ENCODE measurements around the gene IBA57.

IBA57 gene

DNA sequence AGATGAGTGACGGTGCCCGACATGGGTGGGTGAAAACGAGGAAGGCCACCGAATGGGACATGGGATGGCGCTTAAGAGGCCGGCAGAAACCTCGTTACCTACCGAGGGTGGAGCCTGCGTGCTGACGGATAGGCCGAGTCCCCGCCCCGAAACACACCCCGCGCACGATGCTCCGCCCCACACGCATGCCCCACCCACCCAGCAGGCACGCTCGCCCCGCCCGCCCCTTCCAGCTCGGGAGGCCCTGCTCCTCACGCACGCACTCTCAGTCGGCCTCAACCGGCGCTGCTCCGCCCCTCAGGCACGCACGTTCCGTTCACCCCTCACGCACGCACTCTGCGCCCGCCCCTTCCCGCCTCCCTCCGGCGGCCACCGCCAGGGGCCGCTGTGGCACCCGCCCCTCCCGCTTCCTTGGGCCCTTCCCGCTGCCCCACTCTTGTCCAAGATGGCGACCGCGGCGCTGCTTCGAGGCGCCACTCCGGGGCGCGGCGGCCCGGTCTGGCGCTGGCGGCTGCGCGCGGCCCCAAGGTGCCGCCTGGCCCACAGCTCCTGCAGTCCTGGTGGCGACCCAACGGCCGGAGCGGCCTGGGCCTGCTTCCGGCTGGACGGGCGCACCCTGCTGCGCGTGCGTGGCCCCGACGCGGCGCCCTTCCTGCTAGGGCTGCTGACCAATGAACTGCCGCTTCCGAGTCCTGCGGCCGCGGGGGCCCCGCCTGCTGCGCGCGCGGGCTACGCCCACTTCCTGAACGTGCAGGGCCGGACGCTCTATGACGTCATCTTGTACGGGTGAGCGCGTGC, at the start of gene IBA57:
IBA57 (plus strand) TSS at position 433 of the 798 bp plus-strand sequence; CDS start at position 446, 13 bp downstream.
- peak; percentile 97 for DNase-seq
- in situ Hi-C loops (cut with MboI; ENCODE audit: low pct_unique_long_range_greater_than_20kb, low sequenced_read_pairs): no loop called here

DNA sequence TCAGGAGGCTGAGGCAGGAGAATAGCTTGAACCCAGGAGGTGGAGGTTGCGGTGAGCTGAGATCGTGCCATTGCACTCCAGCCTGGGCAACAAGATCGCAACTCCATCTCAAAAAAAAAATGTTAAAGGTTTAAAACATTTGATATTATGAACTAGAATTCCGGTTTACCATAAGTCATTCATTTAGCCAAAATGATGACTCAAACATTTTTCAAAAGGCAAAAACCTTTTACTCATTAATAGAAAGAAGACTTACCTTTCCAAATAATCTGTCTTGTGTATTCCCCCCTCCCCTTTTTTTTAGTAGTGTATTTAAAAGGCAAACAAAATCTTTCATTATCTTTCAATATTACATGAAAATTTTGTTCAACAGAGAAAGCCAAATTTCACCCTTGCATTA, 48.3 kb upstream of the IBA57 start:
- DNase-seq: no peak
- in situ Hi-C loops (cut with MboI; ENCODE audit: low pct_unique_long_range_greater_than_20kb, low sequenced_read_pairs): no loop called here

GRCh38 chr1:228118040-228118439, 47.6 kb upstream of the IBA57 start:
- in situ Hi-C loops (cut with MboI; ENCODE audit: low pct_unique_long_range_greater_than_20kb, low sequenced_read_pairs): no loop called here
- no peak for DNase-seq

- in situ Hi-C loops (cut with MboI; ENCODE audit: low pct_unique_long_range_greater_than_20kb, low sequenced_read_pairs): no loop called here
- no peak for DNase-seq
Observed at GRCh38 chr1:228120351-228120750, 45.3 kb upstream of the IBA57 start.

DNA sequence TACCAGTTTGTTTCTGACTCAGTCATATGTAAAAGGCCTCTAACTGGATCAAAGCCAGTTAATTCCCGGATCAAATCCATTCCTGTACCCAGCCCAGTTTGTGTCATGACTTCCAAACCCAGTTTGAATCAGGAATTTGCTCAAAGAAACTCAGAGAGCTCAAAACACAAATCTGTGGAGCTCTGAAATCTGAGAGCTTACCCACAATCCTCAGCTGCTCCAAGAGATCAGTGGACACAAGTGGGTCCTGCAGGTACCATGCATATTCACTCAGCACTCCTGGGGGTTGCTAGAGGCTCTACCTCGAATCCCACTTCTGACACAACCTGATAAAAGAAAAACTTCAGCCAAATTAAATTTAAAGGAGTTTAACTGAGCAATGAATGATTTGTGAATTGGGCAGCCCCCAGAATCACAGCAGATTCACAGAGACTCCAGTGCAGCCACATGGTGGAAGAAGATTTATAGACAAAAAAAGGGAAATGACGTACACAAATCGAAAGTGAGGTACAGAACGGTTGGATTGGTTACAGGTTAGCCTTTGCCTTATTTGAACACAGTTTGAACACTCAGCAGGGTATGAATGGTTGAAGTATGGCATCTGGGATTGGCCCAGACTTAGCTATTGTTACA, 44.6 kb upstream of the IBA57 start:
- DNase-seq: no peak
- in situ Hi-C loops (cut with MboI; ENCODE audit: low pct_unique_long_range_greater_than_20kb, low sequenced_read_pairs): no loop called here

DNA sequence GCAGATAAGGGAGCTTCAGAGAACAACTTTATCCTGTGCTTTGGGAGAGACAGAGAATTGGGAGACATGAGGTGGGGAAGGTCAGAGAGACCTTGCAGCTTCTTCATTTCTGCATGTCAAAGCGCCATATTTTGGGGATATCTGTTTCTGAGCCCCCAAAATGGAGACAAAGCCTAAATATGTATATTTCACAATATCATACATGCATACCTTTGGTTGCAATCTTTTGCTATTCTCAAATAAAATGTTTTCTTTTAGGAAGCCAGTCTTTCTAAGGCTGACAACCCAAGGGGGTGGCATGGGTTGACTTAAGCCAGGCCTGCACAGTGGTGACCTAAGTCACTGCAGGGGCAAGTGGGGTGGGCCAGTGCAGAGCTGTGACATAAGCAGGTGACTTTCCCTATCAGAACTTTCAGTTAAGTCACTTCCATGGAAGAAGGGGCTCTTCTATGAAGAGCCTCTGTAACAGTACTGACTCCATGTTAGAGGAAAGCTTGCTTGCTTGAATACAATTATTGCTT, 42.6 kb upstream of the IBA57 start:
- DNase-seq: no peak
- in situ Hi-C loops (cut with MboI; ENCODE audit: low pct_unique_long_range_greater_than_20kb, low sequenced_read_pairs): no loop called here

- no peak for DNase-seq
- in situ Hi-C loops (cut with MboI; ENCODE audit: low pct_unique_long_range_greater_than_20kb, low sequenced_read_pairs): no loop called here
Observed at GRCh38 chr1:228123505-228123904, 42.1 kb upstream of the IBA57 start.

DNA sequence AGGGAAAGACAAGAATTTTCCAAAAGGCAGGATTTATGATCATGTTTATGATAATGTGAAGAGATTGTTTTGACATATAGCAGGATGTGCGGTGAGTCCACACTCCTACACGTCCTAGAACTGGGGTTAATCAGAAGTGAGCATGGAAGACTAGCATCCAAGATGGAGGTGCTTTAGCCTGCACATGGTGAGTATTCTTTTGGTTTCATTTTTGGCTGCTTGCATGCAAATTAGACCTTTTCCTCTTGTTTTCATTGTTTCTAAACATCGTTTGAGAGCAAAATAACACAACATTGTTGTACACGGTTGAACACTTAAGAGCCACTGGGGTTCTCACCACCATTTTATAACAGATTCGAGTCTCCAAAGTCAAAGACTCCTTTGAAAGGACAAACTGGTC, 40.4 kb upstream of the IBA57 start:
- DNase-seq: no peak
- in situ Hi-C loops (cut with MboI; ENCODE audit: low pct_unique_long_range_greater_than_20kb, low sequenced_read_pairs): no loop called here

GRCh38 chr1:228131766-228132165, 33.8 kb upstream of the IBA57 start:
- DNase-seq: no peak
- in situ Hi-C loops (cut with MboI; ENCODE audit: low pct_unique_long_range_greater_than_20kb, low sequenced_read_pairs): no loop called here

- in situ Hi-C loops (cut with MboI; ENCODE audit: low pct_unique_long_range_greater_than_20kb, low sequenced_read_pairs): no loop called here
- no peak for DNase-seq
Observed at GRCh38 chr1:228134591-228134990, 31.0 kb upstream of the IBA57 start.

- in situ Hi-C loops (cut with MboI; ENCODE audit: low pct_unique_long_range_greater_than_20kb, low sequenced_read_pairs): no loop called here
- DNase-seq: no peak
Observed at GRCh38 chr1:228136901-228137300, 28.7 kb upstream of the IBA57 start.

DNA sequence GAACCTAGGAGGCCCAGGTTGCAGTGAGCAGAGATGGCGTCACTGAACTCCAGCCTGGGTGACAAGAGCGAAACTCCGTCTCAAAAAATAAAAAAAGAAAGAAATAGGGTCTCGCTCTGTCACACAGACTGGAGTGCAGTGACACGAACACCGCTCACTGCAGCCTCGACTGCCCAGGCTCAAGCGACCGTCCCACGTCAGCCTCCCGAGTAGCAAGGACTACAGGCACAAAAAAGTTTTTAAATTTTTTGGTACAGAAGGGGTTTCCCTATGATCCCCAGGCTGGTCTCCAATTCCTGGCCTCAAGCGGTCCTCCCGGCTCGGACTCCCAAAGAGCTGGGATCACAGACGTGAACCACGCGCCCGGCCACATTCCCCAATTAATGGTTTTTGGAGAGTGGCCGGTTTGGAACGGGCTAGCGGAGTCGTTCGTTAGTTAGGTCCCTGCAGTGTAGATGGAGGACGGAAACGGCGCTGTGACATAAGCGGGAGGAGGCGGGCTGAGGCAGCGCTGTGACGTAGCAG, 26.1 kb upstream of the IBA57 start:
- no peak for DNase-seq
- in situ Hi-C loops (cut with MboI; ENCODE audit: low pct_unique_long_range_greater_than_20kb, low sequenced_read_pairs): no loop called here

- in situ Hi-C loops (cut with MboI; ENCODE audit: low pct_unique_long_range_greater_than_20kb, low sequenced_read_pairs): no loop called here
- peak; percentile 100 for DNase-seq
Observed at GRCh38 chr1:228139931-228140723, 25.5 kb upstream of the IBA57 start, which contains the start of gene GUK1. Gene GUK1 (plus strand): TSS chr1:228140279. CDS start chr1:228140303, 24 bp downstream.

GRCh38 chr1:228140724-228141225, 24.8 kb upstream of the IBA57 start:
- DNase-seq: no peak
- in situ Hi-C loops (cut with MboI; ENCODE audit: low pct_unique_long_range_greater_than_20kb, low sequenced_read_pairs): no loop called here

DNA sequence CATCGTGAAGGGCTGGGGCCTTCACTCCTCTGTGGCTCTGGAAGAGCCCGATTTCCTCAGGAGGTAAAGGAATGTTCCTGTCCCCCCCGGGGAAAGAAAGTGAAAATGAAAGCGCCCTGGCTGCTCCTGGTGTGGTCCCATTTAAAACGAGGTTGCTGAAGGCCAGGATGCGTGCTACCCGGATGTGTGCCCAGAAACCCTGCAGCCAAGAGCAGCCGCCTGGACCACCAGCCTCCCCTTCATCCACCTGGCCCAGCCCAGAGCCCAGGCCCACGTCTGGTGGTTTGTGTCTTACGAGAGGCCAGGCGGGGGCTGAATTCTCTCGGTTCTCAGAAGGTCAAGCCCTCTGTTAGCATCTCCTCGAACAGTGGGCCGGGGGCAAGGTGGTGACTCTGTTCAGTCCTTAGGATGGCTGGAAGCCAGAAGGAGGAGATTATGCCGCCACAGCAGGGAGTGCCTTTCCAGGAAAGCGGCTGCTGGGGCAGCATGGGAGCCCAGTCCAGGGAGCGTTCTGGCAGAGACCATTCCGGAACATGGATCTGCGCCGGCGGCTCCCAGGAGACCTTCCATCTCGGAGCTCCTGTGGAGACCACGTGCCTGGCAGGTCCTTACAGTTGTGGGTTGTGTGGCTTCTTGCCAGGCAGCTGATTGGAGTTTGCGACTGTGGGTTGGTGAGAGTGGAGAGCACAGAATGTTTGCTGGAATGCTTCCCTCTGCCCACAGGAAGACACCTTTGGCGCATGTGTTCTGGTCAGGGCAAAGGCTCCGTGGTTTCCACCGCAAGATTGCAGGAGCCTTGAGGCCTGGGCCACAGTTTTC, 24.2 kb upstream of the IBA57 start:
- in situ Hi-C loops (cut with MboI; ENCODE audit: low pct_unique_long_range_greater_than_20kb, low sequenced_read_pairs): no loop called here
- DNase-seq: peak; percentile 36

- in situ Hi-C loops (cut with MboI; ENCODE audit: low pct_unique_long_range_greater_than_20kb, low sequenced_read_pairs): no loop called here
- DNase-seq: no peak
Observed at GRCh38 chr1:228142155-228142691, 23.4 kb upstream of the IBA57 start.

DNA sequence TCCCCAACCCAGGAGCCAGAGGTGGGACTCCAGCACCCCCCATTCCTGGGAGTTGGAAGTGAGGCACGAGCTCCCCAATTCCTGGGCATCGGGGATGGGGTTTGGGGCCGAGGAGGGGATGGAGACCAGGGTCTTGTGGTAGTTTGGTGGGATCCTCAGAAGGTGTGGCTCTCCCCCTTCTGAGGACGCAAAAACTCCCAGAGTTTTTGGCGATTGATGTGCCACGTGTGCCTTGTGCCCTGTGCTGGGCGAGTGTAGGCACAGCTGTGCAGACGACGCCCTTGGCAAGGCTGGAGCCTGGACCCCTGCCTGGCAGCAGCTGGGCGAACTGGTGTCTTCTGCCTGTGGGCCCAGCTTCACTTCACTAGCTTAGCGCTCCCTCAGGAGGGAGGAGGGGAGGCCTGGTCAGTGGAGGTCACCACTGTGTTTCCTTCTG, 22.9 kb upstream of the IBA57 start:
- in situ Hi-C loops (cut with MboI; ENCODE audit: low pct_unique_long_range_greater_than_20kb, low sequenced_read_pairs): no loop called here
- DNase-seq: no peak

DNA sequence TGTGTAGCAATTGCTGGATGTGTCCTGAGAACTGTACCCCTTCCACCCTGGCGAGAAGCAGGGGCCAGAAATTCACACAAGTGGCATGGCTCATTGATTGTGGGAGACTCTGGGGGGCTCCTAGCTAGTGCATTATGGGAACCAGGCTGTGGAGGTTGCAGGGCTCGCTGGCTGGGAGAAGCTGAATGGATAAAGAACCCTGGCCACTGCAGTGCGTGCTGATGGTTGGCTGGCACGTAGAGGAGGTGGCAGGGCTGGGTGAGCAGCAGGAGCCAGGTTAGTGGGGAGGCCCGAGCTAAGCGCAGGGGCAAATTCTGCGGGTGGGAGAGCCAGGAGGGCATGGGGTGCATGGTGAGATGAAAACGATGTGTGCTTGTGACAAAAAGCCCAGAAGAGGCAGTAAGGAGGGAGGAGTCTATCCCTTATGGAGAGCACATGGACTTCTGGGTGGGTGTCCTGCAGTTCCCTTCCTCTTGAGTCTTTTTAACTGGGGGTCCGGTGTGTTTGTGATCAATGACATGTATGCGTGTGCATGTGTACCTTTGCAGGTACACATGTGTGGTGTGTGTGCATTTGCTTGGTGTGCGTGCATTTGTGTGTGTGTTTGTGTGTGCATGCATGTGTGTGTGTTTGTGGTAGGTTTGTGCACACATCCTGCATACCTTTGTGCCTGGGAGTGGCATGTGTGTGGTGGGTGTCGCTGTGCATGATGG, 22.0 kb upstream of the IBA57 start:
- DNase-seq: no peak
- in situ Hi-C loops (cut with MboI; ENCODE audit: low pct_unique_long_range_greater_than_20kb, low sequenced_read_pairs): no loop called here
